Skeletal muscle tissue (tissue), 4 donors: ENCODE data around the gene GNAI3. TPM values are rescaled to one million over a fixed set of nuclear protein-coding genes. Genes with fewer than 3 reads are reported as not detected.

Experiments
- H3K27ac ChIP-seq: one replicate; pipeline ENCODE4 v1.7.0; 2013; ENCODE audit warnings: mild to moderate bottlenecking, low read depth, low read length, inconsistent platforms
- H3K27me3 ChIP-seq, 3 donors: one replicate each; pipeline ENCODE4 v1.7.0; 2013; ENCODE audit warnings: low read length in 3 of 3; ENCODE audit not compliant: control insufficient read depth in 3 of 3, insufficient read depth in 3 of 3
- H3K36me3 ChIP-seq, 3 donors: one replicate each; pipeline ENCODE4 v1.7.0; 2013; ENCODE audit warnings: low read length in 3 of 3; ENCODE audit not compliant: control insufficient read depth in 3 of 3, insufficient read depth in 3 of 3
- H3K4me1 ChIP-seq, 3 donors: one replicate each; pipeline ENCODE4 v1.7.0; 2013; ENCODE audit warnings: low read length in 3 of 3, mild to moderate bottlenecking in 3 of 3; ENCODE audit not compliant: control insufficient read depth in 3 of 3, insufficient read depth in 3 of 3
- H3K4me3 ChIP-seq, 3 donors: one replicate each; pipeline ENCODE4 v1.7.0; 2013; ENCODE audit warnings: low read length in 3 of 3
- H3K9ac ChIP-seq, 3 donors: one replicate each; pipeline ENCODE4 v1.7.0; 2013; ENCODE audit warnings: low read length in 3 of 3, mild to moderate bottlenecking in 3 of 3, moderate library complexity in 2 of 3, low read depth in 1 of 3
- H3K9me3 ChIP-seq, 3 donors: one replicate each; pipeline ENCODE4 v1.7.0; 2013; ENCODE audit warnings: low read length in 3 of 3; ENCODE audit not compliant: control insufficient read depth in 3 of 3
- total RNA-seq: library from RNA; depleted of rRNA; stranded (reverse); fragments of >200 nt; gene quantifications from one replicate; pipeline ENCODE4 v1.2.3, GENCODE V29; 2014
- donor health status: Osteomylitis.

Gene GNAI3
- total RNA-seq, 1 donor from 2014 or later = 8.4 TPM

DNA sequence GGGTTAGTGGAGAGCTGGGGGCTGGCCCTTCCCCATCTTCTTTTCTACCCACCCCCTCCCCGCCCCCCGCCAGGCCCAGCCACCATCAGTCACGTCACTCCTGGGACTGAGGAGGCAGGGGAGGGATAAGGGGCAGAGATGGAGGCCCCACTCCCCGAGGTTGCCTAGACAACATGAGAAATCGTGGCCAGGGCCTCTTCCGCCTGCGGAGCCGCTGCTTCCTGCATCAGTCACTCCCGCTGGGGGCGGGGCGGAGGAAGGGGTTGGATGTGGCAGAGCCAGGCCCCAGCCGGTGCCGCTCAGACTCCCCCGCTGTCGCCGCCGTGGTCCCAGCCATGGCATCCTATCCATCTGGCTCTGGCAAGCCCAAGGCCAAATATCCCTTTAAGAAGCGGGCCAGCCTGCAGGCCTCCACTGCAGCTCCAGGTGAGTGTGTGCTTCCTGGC, 72.4 kb downstream of the GNAI3 start:
- H3K9ac ChIP-seq = peak overlapping the region; percentile 76 to 86 (median 83)
- peak overlapping the region; percentile 75 for H3K27ac ChIP-seq
- no peaks in the 10 kb centered on the region for H3K27me3 ChIP-seq
- H3K4me1 ChIP-seq = peaks cover 31 to 43% (median 35%) of the 10 kb centered on the region in 3 donors
- no peaks in the 10 kb centered on the region for H3K9me3 ChIP-seq
- no peaks in the 10 kb centered on the region for H3K36me3 ChIP-seq
- H3K4me3 ChIP-seq = peak overlapping the region; percentile 78 to 90 (median 85)

DNA sequence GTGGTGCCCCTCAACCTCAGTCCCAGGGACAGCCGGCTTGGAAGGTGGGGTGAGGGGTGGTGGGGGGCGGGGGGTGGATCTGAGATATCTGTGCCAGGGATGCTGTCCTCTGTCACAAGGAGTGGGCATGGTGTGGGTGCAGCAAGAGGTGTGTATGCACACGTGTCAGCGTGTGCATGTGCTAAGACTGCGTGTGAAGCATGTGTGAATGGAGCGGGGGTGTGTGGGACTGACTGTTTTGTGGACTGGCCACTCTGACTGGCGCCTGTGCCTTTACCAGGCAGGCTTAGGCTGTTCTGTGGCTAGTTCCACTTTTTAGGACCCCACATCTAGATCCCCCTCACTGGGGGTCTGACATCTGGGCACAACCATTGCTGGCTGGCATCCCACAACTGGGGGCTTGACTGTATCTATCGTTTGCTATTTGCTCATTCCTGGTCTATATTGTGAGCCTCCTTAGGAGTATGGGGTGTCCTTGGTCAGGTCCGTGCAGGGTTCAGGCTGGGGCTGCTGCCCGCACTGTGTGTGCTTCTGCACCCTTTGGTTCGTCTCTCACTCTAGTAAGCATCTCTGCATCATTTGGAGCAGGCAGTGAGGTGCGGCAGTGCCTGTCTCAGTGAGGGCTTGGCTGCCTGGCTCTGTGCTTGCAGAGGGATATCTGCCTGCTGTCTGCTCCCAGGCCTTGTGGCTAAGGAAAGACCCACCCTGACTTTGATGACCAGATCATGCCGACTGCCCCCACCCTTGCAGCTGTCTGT, 73.1 kb downstream of the GNAI3 start:
- Histone ChIP-seq H3K4me3 (peak overlapping the region; percentile 78 to 90 (median 85)), H3K4me1 (peaks cover 31 to 43% (median 35%) of the 10 kb centered on the region in 3 donors)

DNA sequence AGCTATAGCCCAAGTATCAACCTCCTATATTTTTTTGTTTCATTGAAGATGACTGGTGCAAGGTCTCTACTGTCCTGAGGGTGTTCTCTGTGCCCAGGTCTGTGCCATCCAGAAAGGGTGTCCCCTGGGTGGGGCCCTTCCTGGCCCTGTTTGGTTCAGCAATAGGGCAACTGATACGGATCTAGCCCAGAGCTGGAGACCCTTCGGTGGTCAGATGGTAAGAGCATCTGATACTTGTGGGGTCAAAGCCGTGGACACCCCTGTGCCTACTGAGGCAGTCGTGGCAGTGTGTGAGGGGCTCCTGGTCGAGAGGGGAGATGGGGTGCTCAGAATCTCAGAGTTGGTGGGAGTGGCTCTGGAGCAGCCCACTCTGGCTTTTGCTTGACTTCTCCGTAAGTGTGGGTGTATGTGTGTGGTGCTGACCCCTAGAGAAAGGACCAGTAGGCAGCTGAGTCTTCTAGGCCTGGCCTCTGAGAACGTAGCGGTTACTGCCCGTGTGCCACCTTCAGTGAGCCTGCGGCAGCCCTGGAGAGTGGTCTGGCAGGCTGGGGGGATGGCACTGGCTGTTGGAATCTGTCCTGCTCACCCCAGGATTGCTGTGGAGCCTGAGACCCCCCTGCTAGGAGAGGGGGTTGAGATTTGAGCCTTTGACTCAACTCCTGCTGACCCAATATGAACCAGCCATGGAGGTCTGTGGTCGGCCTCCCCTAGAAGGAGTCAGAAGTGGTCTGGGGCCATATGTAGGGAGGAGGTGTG, 73.9 kb downstream of the GNAI3 start:
- no peak overlapping the region for H3K4me3 ChIP-seq
- no peaks in the 10 kb centered on the region for H3K27me3 ChIP-seq
- peaks cover 0 to 2% (median 2%) of the 10 kb centered on the region in 3 donors for H3K36me3 ChIP-seq
- no peak overlapping the region for H3K9ac ChIP-seq
- no peak overlapping the region for H3K27ac ChIP-seq
- peaks cover 31 to 43% (median 35%) of the 10 kb centered on the region in 3 donors for H3K4me1 ChIP-seq
- no peaks in the 10 kb centered on the region for H3K9me3 ChIP-seq

More for the DNA sequence above, 73.1 kb downstream of the GNAI3 start:
- H3K27me3 ChIP-seq = no peaks in the 10 kb centered on the region
- H3K9ac ChIP-seq = peak overlapping the region in 1 of 3 donors; percentile 64
- no peaks in the 10 kb centered on the region for H3K36me3 ChIP-seq
- no peaks in the 10 kb centered on the region for H3K9me3 ChIP-seq
- peak overlapping the region; percentile 75 for H3K27ac ChIP-seq

DNA sequence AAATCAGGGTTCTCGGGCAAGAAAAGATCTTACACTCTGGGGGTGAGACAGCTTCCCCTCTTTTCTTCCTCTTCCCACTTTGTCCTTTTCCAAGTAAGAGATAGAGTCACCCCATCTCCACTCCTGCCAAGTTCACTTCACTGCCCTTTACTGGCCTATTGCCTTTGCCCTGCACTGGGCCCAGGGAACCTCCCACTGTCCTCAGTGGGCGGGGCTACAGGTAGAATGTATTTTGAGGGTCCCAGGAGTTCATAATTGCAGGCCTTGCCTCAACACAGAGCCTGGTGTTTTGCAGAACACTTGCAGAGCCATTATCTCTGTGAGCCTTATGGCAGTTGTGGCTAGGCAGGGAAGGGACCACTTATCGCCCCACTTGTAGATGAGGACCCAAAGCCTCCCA, 74.5 kb downstream of the GNAI3 start:
- Histone ChIP-seq H3K36me3 (peaks cover 3 to 7% (median 3%) of the 10 kb centered on the region in 3 donors), H3K9me3 (no peaks in the 10 kb centered on the region), H3K4me3 (no peak overlapping the region), H3K27me3 (no peaks in the 10 kb centered on the region), H3K9ac (no peak overlapping the region), H3K4me1 (peaks cover 31 to 43% (median 35%) of the 10 kb centered on the region in 3 donors), H3K27ac (no peak overlapping the region)

DNA sequence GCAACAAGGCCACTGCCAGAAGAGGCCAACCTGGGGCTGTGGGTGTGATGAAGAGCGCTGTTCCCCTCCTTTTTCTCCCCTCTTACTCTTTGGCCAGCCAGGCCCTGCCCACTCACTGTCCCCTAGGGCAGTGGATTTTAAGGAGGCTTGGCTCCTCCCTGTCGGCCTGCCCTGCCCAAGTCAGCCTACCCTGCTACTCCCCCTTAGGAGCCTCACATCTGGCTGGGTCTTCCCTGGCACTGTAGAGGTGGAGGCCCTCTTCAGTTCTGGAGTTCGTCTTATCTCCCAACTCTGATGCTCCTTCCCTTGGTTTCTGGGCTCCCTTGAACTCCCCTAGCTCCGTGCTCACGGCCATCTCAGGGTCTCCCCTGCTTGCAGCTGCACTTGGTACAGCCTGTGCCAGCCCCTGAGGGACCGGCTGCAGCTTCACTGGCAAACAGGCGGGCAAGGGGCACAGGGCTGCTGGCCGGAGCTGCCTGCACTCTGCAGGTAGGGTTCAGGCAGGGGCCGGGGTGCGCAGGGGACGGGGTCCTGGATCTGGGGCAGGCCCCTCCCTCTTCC, 75.3 kb downstream of the GNAI3 start:
- Histone ChIP-seq H3K27me3 (no peaks in the 10 kb centered on the region), H3K4me1 (peaks cover 31 to 43% (median 35%) of the 10 kb centered on the region in 3 donors), H3K4me3 (no peak overlapping the region), H3K9me3 (no peaks in the 10 kb centered on the region), H3K27ac (no peak overlapping the region), H3K36me3 (peaks cover 10 to 13% (median 11%) of the 10 kb centered on the region in 3 donors), H3K9ac (peak overlapping the region in 1 of 3 donors; percentile 16)

DNA sequence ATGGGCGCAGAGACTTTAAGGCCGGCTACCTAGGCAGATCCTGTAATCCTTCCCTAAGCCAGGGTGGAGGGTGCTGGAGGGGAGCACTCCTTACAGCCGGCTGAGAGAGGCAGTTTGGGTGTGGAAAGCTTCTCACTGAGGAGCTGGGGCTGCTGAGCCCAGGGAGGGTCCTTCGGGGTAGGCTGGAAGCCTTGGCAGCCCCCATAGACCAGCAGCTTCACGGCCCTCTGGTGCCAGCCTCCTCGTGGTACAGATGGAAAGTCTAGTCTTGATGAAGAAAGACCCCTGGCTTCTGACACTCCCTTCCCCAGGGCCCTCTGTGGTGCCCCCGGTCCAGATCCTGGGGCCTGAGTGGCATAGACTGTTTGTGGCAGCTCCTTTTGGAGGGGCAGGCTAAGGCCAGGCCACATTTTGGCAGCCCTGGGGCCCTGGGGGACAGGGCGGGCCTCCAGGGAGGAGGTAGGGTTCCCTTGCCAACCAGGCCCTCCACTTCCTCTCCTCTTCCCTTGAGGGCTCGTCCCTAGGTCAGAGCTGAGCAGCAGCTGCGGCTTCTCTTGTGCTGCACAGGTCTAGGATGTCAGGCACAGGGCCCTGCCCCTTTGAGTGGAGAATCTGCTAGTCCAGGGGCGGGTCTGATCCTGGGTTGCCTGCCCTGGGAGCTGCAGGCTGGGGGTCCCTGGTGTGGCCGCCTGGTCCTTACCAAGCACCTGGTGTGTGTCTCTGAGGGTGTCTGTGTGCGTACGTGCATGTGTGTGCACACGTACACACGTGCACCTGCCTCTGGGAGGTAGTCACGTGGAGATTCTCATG, 76.0 kb downstream of the GNAI3 start:
- Histone ChIP-seq H3K36me3 (peaks cover 13 to 18% (median 17%) of the 10 kb centered on the region in 3 donors), H3K27ac (no peak overlapping the region), H3K27me3 (no peaks in the 10 kb centered on the region), H3K4me1 (peaks cover 24 to 38% (median 28%) of the 10 kb centered on the region in 3 donors), H3K9me3 (no peaks in the 10 kb centered on the region), H3K9ac (no peak overlapping the region), H3K4me3 (no peak overlapping the region)

DNA sequence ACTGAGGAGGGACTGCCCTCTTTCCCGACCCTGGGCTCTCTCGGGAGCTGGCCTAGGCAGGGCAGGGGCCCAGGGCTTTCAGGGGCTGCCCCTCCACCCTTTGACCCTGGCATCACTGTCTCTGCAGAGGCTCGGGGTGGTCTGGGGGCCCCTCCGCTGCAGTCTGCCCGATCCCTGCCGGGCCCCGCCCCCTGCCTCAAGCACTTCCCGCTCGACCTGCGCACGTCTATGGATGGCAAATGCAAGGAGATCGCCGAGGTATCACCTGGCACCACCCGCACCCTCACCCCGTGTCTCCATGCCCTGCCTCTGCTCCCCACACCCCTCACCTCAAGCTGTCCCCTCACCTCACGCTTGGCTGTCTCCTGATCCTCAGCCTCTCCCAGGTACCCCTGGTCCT, 76.8 kb downstream of the GNAI3 start:
- Histone ChIP-seq H3K27ac (no peak overlapping the region), H3K27me3 (no peaks in the 10 kb centered on the region), H3K9me3 (no peaks in the 10 kb centered on the region), H3K4me1 (peaks cover 18 to 30% (median 23%) of the 10 kb centered on the region in 3 donors), H3K4me3 (no peak overlapping the region), H3K36me3 (peaks cover 16 to 21% (median 18%) of the 10 kb centered on the region in 3 donors), H3K9ac (no peak overlapping the region)

DNA sequence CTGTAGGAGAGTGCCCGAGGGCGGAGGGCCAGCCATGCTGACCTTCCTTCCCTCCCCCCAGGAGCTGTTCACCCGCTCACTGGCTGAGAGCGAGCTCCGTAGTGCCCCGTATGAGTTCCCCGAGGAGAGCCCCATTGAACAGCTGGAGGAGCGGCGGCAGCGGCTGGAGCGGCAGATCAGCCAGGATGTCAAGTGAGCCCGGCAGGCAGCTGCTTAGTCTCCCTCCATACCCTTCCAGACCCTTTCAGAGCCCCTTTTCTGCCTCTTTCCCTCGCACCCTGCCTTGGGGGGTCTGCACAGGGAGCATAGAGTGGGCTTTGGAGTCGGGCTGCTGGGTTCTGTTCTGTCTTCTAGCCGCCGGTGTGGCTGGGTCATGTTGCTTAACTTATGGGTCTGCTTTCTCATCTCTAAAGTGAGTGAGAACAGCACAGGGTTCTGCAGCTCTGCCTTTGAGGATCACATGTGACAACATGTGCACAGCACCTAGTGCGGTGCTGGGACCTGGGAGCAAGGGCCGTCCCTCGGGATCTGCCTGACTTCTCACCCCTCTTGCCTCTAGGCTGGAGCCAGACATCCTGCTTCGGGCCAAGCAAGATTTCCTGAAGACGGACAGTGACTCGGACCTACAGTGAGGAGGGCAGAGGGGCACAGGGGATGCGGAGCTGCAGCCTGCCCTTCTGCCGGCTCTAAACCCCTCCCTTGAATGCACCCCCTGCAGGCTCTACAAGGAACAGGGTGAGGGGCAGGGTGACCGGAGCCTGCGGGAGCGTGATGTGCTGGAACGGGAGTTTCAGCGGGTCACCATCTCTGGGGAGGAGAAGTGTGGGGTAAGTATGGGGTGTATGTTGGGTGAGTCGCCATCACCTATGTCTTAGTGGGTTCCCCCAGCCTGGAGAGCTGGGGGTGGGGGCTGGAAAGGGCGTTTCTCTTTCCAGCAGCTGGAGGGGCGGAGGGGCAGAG, 77.5 kb downstream of the GNAI3 start:
- no peak overlapping the region for H3K4me3 ChIP-seq
- peaks cover 16 to 24% (median 21%) of the 10 kb centered on the region in 3 donors for H3K36me3 ChIP-seq
- no peaks in the 10 kb centered on the region for H3K27me3 ChIP-seq
- H3K27ac ChIP-seq = no peak overlapping the region
- peaks cover 13 to 26% (median 19%) of the 10 kb centered on the region in 3 donors for H3K4me1 ChIP-seq
- no peaks in the 10 kb centered on the region for H3K9me3 ChIP-seq
- no peak overlapping the region for H3K9ac ChIP-seq
